ENCODE data around the gene LTK.

Gene LTK

GRCh38 chr15:41513506-41514227 lies at the start of gene LTK:
Gene LTK (minus strand): TSS chr15:41513827. CDS start chr15:41513709, 118 bp downstream.
- peak within 1 kb of the TSS; percentile 42 for H3K4me3 ChIP-seq (ENCODE audit: low read depth, low read length)

- H3K4me3 ChIP-seq (ENCODE audit: low read depth, low read length): no peak overlapping the region
These were observed 49.2 kb upstream of the LTK start for GRCh38 chr15:41562784-41563198.

GRCh38 chr15:41562244-41562643 lies 48.6 kb upstream of the LTK start:
- H3K4me3 ChIP-seq (ENCODE audit: low read depth, low read length): no peak overlapping the region

- H3K4me3 ChIP-seq (ENCODE audit: low read depth, low read length): no peak overlapping the region
These were observed 48.1 kb upstream of the LTK start for GRCh38 chr15:41561777-41562145.

GRCh38 chr15:41561104-41561776 lies 47.6 kb upstream of the LTK start:
- H3K4me3 ChIP-seq (ENCODE audit: low read depth, low read length): no peak overlapping the region

- H3K4me3 ChIP-seq (ENCODE audit: low read depth, low read length): no peak overlapping the region
These were observed 46.9 kb upstream of the LTK start for GRCh38 chr15:41560572-41560874.

GRCh38 chr15:41559239-41559782 lies 45.7 kb upstream of the LTK start:
- peak overlapping the region; percentile 61 for H3K4me3 ChIP-seq (ENCODE audit: low read depth, low read length)

GRCh38 chr15:41558400-41559238 lies 45.0 kb upstream of the LTK start, which contains the start of gene TYRO3:
Gene TYRO3 (plus strand): TSS chr15:41559212. CDS start chr15:41559258, 46 bp downstream.
- peak within 1 kb of the TSS; percentile 61 for H3K4me3 ChIP-seq (ENCODE audit: low read depth, low read length)

GRCh38 chr15:41557673-41558399 lies 44.2 kb upstream of the LTK start:
- H3K4me3 ChIP-seq (ENCODE audit: low read depth, low read length): peak overlapping the region; percentile 61

GRCh38 chr15:41556677-41557076 lies 43.0 kb upstream of the LTK start:
- no peak overlapping the region for H3K4me3 ChIP-seq (ENCODE audit: low read depth, low read length)

GRCh38 chr15:41554915-41555314 lies 41.3 kb upstream of the LTK start:
- no peak overlapping the region for H3K4me3 ChIP-seq (ENCODE audit: low read depth, low read length)

- H3K4me3 ChIP-seq (ENCODE audit: low read depth, low read length): no peak overlapping the region
These were observed 40.7 kb upstream of the LTK start for GRCh38 chr15:41554343-41554742.

- H3K4me3 ChIP-seq (ENCODE audit: low read depth, low read length): no peak overlapping the region
These were observed 40.1 kb upstream of the LTK start for GRCh38 chr15:41553731-41554130.

- no peak overlapping the region for H3K4me3 ChIP-seq (ENCODE audit: low read depth, low read length)
These were observed 36.6 kb upstream of the LTK start for GRCh38 chr15:41550066-41550775.

- H3K4me3 ChIP-seq (ENCODE audit: low read depth, low read length): no peak overlapping the region
These were observed 33.5 kb upstream of the LTK start for GRCh38 chr15:41546851-41547786.

- H3K4me3 ChIP-seq (ENCODE audit: low read depth, low read length): no peak overlapping the region
These were observed 31.6 kb upstream of the LTK start for GRCh38 chr15:41545218-41545617.

GRCh38 chr15:41544650-41545015 lies 31.0 kb upstream of the LTK start:
- peak overlapping the region; percentile 4 for H3K4me3 ChIP-seq (ENCODE audit: low read depth, low read length)

GRCh38 chr15:41543521-41543870 lies 29.9 kb upstream of the LTK start:
- H3K4me3 ChIP-seq (ENCODE audit: low read depth, low read length): peak overlapping the region; percentile 94

- H3K4me3 ChIP-seq (ENCODE audit: low read depth, low read length): no peak overlapping the region
These were observed 23.2 kb upstream of the LTK start for GRCh38 chr15:41536866-41537265.

All from iPS-11a (cell line).